KG1 (cell line): ENCODE measurements around the gene SELE.

Experiments
- DNase-seq: peaks from one replicate; lab custom pipeline; 2025; lab: John Stamatoyannopoulos, UW

The SELE gene

GRCh38 chr1:169733924-169734323, at the start of gene SELE:
Gene SELE (minus strand): TSS chr1:169734079. CDS start chr1:169733612, 467 bp downstream.
- DNase-seq = no peak

- no peak for DNase-seq
Observed at GRCh38 chr1:169782596-169782995, 48.7 kb upstream of the SELE start.

- DNase-seq = no peak
Observed at GRCh38 chr1:169779970-169780369, 46.1 kb upstream of the SELE start.

GRCh38 chr1:169779150-169779549, 45.3 kb upstream of the SELE start:
- no peak for DNase-seq

GRCh38 chr1:169776440-169776839, 42.6 kb upstream of the SELE start:
- no peak for DNase-seq

- no peak for DNase-seq
Observed at GRCh38 chr1:169768161-169768560, 34.3 kb upstream of the SELE start.

GRCh38 chr1:169765580-169766331, 31.9 kb upstream of the SELE start:
- DNase-seq = no peak

GRCh38 chr1:169764919-169765318, 31.0 kb upstream of the SELE start:
- DNase-seq = no peak

GRCh38 chr1:169762699-169763098, 28.8 kb upstream of the SELE start:
- DNase-seq = no peak

GRCh38 chr1:169759038-169759437, 25.2 kb upstream of the SELE start:
- no peak for DNase-seq

- DNase-seq = no peak
Observed at GRCh38 chr1:169753549-169753948, 19.7 kb upstream of the SELE start.

- DNase-seq = no peak
Observed at GRCh38 chr1:169750041-169750440, 16.2 kb upstream of the SELE start.

GRCh38 chr1:169746550-169746949, 12.7 kb upstream of the SELE start:
- DNase-seq = no peak

GRCh38 chr1:169745015-169745861, 11.4 kb upstream of the SELE start:
- no peak for DNase-seq

- no peak for DNase-seq
Observed at GRCh38 chr1:169741666-169742394, 8.0 kb upstream of the SELE start.

- DNase-seq = no peak
Observed at GRCh38 chr1:169739980-169740379, 6.1 kb upstream of the SELE start.

GRCh38 chr1:169731446-169731845, 2.4 kb downstream of the SELE start:
- no peak for DNase-seq

- DNase-seq = no peak
Observed at GRCh38 chr1:169729991-169730390, 3.9 kb downstream of the SELE start.

- no peak for DNase-seq
Observed at GRCh38 chr1:169727307-169727706, 6.6 kb downstream of the SELE start.

- DNase-seq = no peak
Observed at GRCh38 chr1:169726851-169727250, 7.0 kb downstream of the SELE start.

GRCh38 chr1:169725930-169726329, 7.9 kb downstream of the SELE start:
- DNase-seq = no peak

- DNase-seq = no peak
Observed at GRCh38 chr1:169724168-169724567, 9.7 kb downstream of the SELE start.

GRCh38 chr1:169723763-169724162, 10.1 kb downstream of the SELE start:
- no peak for DNase-seq
